ENCODE data around the gene FRMD5. TPM values are rescaled to one million over a fixed set of nuclear protein-coding genes. Genes with fewer than 3 reads are reported as not detected.

The FRMD5 gene
- total RNA-seq, 1 donor from 2014 or later: 25.3 TPM

- DNase-seq (ENCODE audit: low spot score in 2 of 2) (no peak), FAIRE-seq (no peak)
These were observed 286.5 kb downstream of the FRMD5 start for GRCh38 chr15:43908516-43909050.

GRCh38 chr15:43905755-43906154 is 289.3 kb downstream of the FRMD5 start:
- FAIRE-seq: no peak
- no peak for DNase-seq (ENCODE audit: low spot score in 2 of 2)

GRCh38 chr15:43903864-43904290 is 291.2 kb downstream of the FRMD5 start:
- FAIRE-seq (no peak), DNase-seq (ENCODE audit: low spot score in 2 of 2) (peak; percentile 17 to 51)

- FAIRE-seq (no peak), DNase-seq (ENCODE audit: low spot score in 2 of 2) (no peak)
These were observed 293.6 kb downstream of the FRMD5 start for GRCh38 chr15:43901495-43901894.

- DNase-seq (ENCODE audit: low spot score in 2 of 2): no peak
- FAIRE-seq: no peak
These were observed 294.1 kb downstream of the FRMD5 start for GRCh38 chr15:43900996-43901395.

- DNase-seq (ENCODE audit: low spot score in 2 of 2) (no peak), FAIRE-seq (no peak)
These were observed 295.1 kb downstream of the FRMD5 start for GRCh38 chr15:43899928-43900327.

GRCh38 chr15:43898891-43899290 is 296.2 kb downstream of the FRMD5 start:
- FAIRE-seq (no peak), DNase-seq (ENCODE audit: low spot score in 2 of 2) (no peak)

GRCh38 chr15:43896543-43896942 is 298.5 kb downstream of the FRMD5 start:
- DNase-seq (ENCODE audit: low spot score in 2 of 2) (no peak), FAIRE-seq (no peak)

- FAIRE-seq (no peak), DNase-seq (ENCODE audit: low spot score in 2 of 2) (no peak)
These were observed 299.5 kb downstream of the FRMD5 start for GRCh38 chr15:43895586-43895985.

GRCh38 chr15:43893956-43894355 is 301.1 kb downstream of the FRMD5 start:
- DNase-seq (ENCODE audit: low spot score in 2 of 2) (no peak), FAIRE-seq (no peak)

- FAIRE-seq (no peak), DNase-seq (ENCODE audit: low spot score in 2 of 2) (no peak)
These were observed 306.0 kb downstream of the FRMD5 start for GRCh38 chr15:43889042-43889441.

- DNase-seq (ENCODE audit: low spot score in 2 of 2): no peak
- FAIRE-seq: no peak
These were observed 307.2 kb downstream of the FRMD5 start for GRCh38 chr15:43887901-43888300.

- FAIRE-seq: no peak
- no peak for DNase-seq (ENCODE audit: low spot score in 2 of 2)
These were observed 308.5 kb downstream of the FRMD5 start for GRCh38 chr15:43886558-43886957.

- no peak for FAIRE-seq
These were observed 311.5 kb downstream of the FRMD5 start for GRCh38 chr15:43883571-43883970.

GRCh38 chr15:43881944-43882343 is 313.1 kb downstream of the FRMD5 start:
- DNase-seq (ENCODE audit: low spot score in 2 of 2) (no peak), FAIRE-seq (no peak)

More at GRCh38 chr15:43883571-43883970, 311.5 kb downstream of the FRMD5 start:
- no peak for DNase-seq (ENCODE audit: low spot score in 2 of 2)

GRCh38 chr15:43881245-43881644 is 313.8 kb downstream of the FRMD5 start:
- FAIRE-seq (no peak), DNase-seq (ENCODE audit: low spot score in 2 of 2) (no peak)

- DNase-seq (ENCODE audit: low spot score in 2 of 2) (no peak), FAIRE-seq (no peak)
These were observed 314.5 kb downstream of the FRMD5 start for GRCh38 chr15:43880406-43881194.

GRCh38 chr15:43879386-43880355 is 315.4 kb downstream of the FRMD5 start:
- FAIRE-seq: no peak
- no peak for DNase-seq (ENCODE audit: low spot score in 2 of 2)

GRCh38 chr15:43878446-43878845 is 316.6 kb downstream of the FRMD5 start:
- FAIRE-seq: no peak

GRCh38 chr15:43877371-43877770 is 317.7 kb downstream of the FRMD5 start:
- DNase-seq (ENCODE audit: low spot score in 2 of 2) (no peak), FAIRE-seq (no peak)

More at GRCh38 chr15:43878446-43878845, 316.6 kb downstream of the FRMD5 start:
- no peak for DNase-seq (ENCODE audit: low spot score in 2 of 2)

GRCh38 chr15:43876872-43877271 is 318.2 kb downstream of the FRMD5 start:
- no peak for DNase-seq (ENCODE audit: low spot score in 2 of 2)
- no peak for FAIRE-seq
